Measurements from ENCODE around the gene MS4A1.

DNA sequence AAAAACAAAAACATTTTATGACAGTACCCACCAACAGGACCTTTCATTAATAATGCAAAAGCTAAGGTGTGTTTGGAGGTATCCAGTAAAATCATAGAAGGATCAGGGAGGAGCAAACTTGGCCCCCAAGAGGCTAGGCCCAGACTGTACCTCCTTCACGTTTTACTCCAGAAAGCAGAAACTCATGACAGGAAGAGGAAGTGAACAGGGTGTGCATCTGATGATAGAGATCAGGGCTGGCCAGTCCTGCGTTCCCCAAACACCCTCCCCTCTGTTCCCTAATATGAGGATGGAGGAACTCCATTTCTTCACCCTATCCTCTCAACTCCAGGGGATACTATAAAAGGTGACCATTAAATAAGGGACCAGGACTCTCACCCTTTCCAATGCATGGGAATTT is 26.7 kb downstream of the MS4A1 start:
- TF ChIP-seq EZH2 (IDR thresholded peaks at IDR 0.05; ENCODE audit: borderline replicate concordance) (no peak), EZH2phosphoT487 (IDR thresholded peaks at IDR 0.05; ENCODE audit: low read depth, severe bottlenecking, unreplicated experiment) (no peak)
- TF ChIP-seq, protein P1, sequence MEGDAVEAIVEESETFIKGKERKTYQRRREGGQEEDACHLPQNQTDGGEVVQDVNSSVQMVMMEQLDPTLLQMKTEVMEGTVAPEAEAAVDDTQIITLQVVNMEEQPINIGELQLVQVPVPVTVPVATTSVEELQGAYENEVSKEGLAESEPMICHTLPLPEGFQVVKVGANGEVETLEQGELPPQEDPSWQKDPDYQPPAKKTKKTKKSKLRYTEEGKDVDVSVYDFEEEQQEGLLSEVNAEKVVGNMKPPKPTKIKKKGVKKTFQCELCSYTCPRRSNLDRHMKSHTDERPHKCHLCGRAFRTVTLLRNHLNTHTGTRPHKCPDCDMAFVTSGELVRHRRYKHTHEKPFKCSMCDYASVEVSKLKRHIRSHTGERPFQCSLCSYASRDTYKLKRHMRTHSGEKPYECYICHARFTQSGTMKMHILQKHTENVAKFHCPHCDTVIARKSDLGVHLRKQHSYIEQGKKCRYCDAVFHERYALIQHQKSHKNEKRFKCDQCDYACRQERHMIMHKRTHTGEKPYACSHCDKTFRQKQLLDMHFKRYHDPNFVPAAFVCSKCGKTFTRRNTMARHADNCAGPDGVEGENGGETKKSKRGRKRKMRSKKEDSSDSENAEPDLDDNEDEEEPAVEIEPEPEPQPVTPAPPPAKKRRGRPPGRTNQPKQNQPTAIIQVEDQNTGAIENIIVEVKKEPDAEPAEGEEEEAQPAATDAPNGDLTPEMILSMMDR (IDR thresholded peaks at IDR 0.05; ENCODE audit: poor library complexity): no peak
